IMR-90 (cell line): ENCODE data around the gene TRIM2. TPM values are rescaled to one million over a fixed set of nuclear protein-coding genes. Genes with fewer than 3 reads are reported as not detected.

Experiments used
- ATAC-seq: fragments of 200-7000 bp; cut with Tn5 transposase; 2 replicates; pipeline ENCODE4 v1.9.1; 2020; ENCODE audit warnings: low read depth, mild to moderate bottlenecking, moderate library complexity
- BruUV-seq: library from RNA; stranded (reverse); fragments of 400-500 nt; replicated peaks from 2 replicates; lab custom pipeline; 2021; lab: Mats Ljungman, UMichigan
- CTCF ChIA-PET: fragments of 300-600 bp; formaldehyde crosslinking; extraction: SDS; loops from one replicate; lab custom pipeline; 2021; ENCODE audit warnings: antibody characterized with exemption; lab: Yijun Ruan, JAX
- POLR2A ChIA-PET: fragments of 300-600 bp; sonication (Branson Sonifier 250); formaldehyde crosslinking; loops from one replicate; lab custom pipeline; 2022; ENCODE audit warnings: antibody characterized with exemption; ENCODE audit not compliant: unreplicated experiment; lab: Charles Lee
- DNase-seq: peaks from one replicate; pipeline ENCODE4 v3.0.0; 2013
- H2AFZ ChIP-seq: replicated peaks from 2 replicates; pipeline ENCODE3; 2013; ENCODE audit warnings: low read length, mild to moderate bottlenecking; ENCODE audit not compliant: poor library complexity
- H2AK5ac ChIP-seq: 2 replicates; pipeline ENCODE4 v1.6.1; 2013; ENCODE audit warnings: low read depth, low read length, inconsistent platforms
- H2AK9ac ChIP-seq: replicated peaks from 2 replicates; pipeline ENCODE3; 2013; ENCODE audit warnings: mild to moderate bottlenecking, low read depth, low read length, moderate library complexity; ENCODE audit not compliant: poor library complexity
- H2BK120ac ChIP-seq: 2 replicates; pipeline ENCODE4 v1.6.1; 2013; ENCODE audit warnings: low read depth, low read length, inconsistent platforms
- H2BK15ac ChIP-seq: 3 replicates; pipeline ENCODE4 v1.6.1; 2013; ENCODE audit warnings: low read depth, low read length, inconsistent platforms
- H2BK20ac ChIP-seq: 2 replicates; pipeline ENCODE4 v1.6.1; 2013; ENCODE audit warnings: low read depth, mild to moderate bottlenecking, inconsistent platforms, low read length, moderate library complexity
- H2BK5ac ChIP-seq: 2 replicates; pipeline ENCODE4 v1.6.1; 2013; ENCODE audit warnings: mild to moderate bottlenecking, low read depth, low read length, inconsistent platforms; ENCODE audit not compliant: poor library complexity, severe bottlenecking
- H3K14ac ChIP-seq: replicated peaks from 2 replicates; pipeline ENCODE4 v1.6.1; 2013; ENCODE audit warnings: low read depth, low read length, inconsistent platforms
- H3K18ac ChIP-seq: 2 replicates; pipeline ENCODE4 v1.6.1; 2013; ENCODE audit warnings: low read depth, low read length, control low read depth
- H3K23ac ChIP-seq: 2 replicates; pipeline ENCODE4 v1.6.1; 2013; ENCODE audit warnings: low read depth, low read length, inconsistent platforms
- H3K27ac ChIP-seq: 2 replicates; pipeline ENCODE4 v1.5.1; 2013; ENCODE audit warnings: mild to moderate bottlenecking, control low read depth, low read length; ENCODE audit not compliant: insufficient read depth
- H3K27me3 ChIP-seq: 2 replicates; pipeline ENCODE4 v1.6.1; 2013; ENCODE audit warnings: low read length; ENCODE audit not compliant: control insufficient read depth, insufficient read depth
- H3K36me3 ChIP-seq: 2 replicates; pipeline ENCODE4 v1.6.1; 2013; ENCODE audit warnings: low read length, mixed read lengths; ENCODE audit not compliant: control insufficient read depth, insufficient read depth
- H3K4ac ChIP-seq: 2 replicates; pipeline ENCODE4 v1.6.1; 2013; ENCODE audit warnings: low read depth, low read length, inconsistent platforms
- H3K4me1 ChIP-seq: 2 replicates; pipeline ENCODE4 v1.6.1; 2013; ENCODE audit warnings: low read length, mixed read lengths; ENCODE audit not compliant: control insufficient read depth, insufficient read depth
- H3K4me2 ChIP-seq: 2 replicates; pipeline ENCODE4 v1.6.1; 2013; ENCODE audit warnings: low read depth, mild to moderate bottlenecking, control low read depth, low read length, moderate library complexity
- H3K4me3 ChIP-seq: 2 replicates; pipeline ENCODE4 v1.5.1; 2013; ENCODE audit warnings: low read depth, mild to moderate bottlenecking, control low read depth, low read length, moderate library complexity; ENCODE audit not compliant: insufficient read depth
- H3K56ac ChIP-seq: 2 replicates; pipeline ENCODE4 v1.6.1; 2013; ENCODE audit warnings: low read length, inconsistent platforms; ENCODE audit not compliant: insufficient read depth; ENCODE audit errors: extremely low read depth
- H3K79me1 ChIP-seq, 2 experiments: 2 replicates each; pipeline ENCODE4 v1.6.1; 2013; ENCODE audit warnings: low read length in 2 of 2, inconsistent platforms in 1 of 2, low read depth in 1 of 2
- H3K9ac ChIP-seq: 2 replicates; pipeline ENCODE4 v1.6.1; 2013; ENCODE audit warnings: low read depth, low read length, control low read depth
- H3K9me1 ChIP-seq: 2 replicates; pipeline ENCODE4 v1.6.1; 2013; ENCODE audit warnings: low read length, inconsistent platforms; ENCODE audit not compliant: insufficient read depth
- H3K9me3 ChIP-seq: 2 replicates; pipeline ENCODE4 v1.6.1; 2013; ENCODE audit warnings: low read length; ENCODE audit not compliant: control insufficient read depth, insufficient read depth
- H4K20me1 ChIP-seq: 2 replicates; pipeline ENCODE4 v1.6.1; 2013; ENCODE audit warnings: low read length, inconsistent platforms; ENCODE audit not compliant: insufficient read depth
- H4K5ac ChIP-seq: 2 replicates; pipeline ENCODE4 v1.6.1; 2013; ENCODE audit warnings: mild to moderate bottlenecking, low read depth, low read length, control low read depth
- H4K8ac ChIP-seq, 2 experiments: 2 replicates each; pipeline ENCODE4 v1.6.1; 2013; ENCODE audit warnings: low read depth in 2 of 2, low read length in 2 of 2, control low read depth in 1 of 2, inconsistent platforms in 1 of 2
- H4K91ac ChIP-seq: 2 replicates; pipeline ENCODE4 v1.6.1; 2013; ENCODE audit warnings: low read depth, low read length, inconsistent platforms; ENCODE audit not compliant: insufficient read depth
- BHLHE40 ChIP-seq: fragments of 150-350 bp; IDR thresholded peaks from 2 replicates; pipeline ENCODE4 v1.6.1; 2016; ENCODE audit warnings: mild to moderate bottlenecking, low read depth, low read length
- CEBPB ChIP-seq: IDR thresholded peaks from 2 replicates; pipeline ENCODE4 v1.6.1; 2012; ENCODE audit warnings: low read depth, low read length, improper control_type of control experiment
- CHD1 ChIP-seq: IDR thresholded peaks from 2 replicates; pipeline ENCODE4 v1.6.1; 2012; ENCODE audit warnings: low read depth, low read length, improper control_type of control experiment
- FOS ChIP-seq: fragments of 150-350 bp; IDR thresholded peaks from 2 replicates; pipeline ENCODE4 v1.6.1; 2016; ENCODE audit warnings: low read depth, low read length
- MAFK ChIP-seq: IDR thresholded peaks from 2 replicates; pipeline ENCODE4 v1.6.1; 2012; ENCODE audit warnings: low read depth, low read length, improper control_type of control experiment
- MAZ ChIP-seq: IDR thresholded peaks from 2 replicates; pipeline ENCODE4 v1.6.1; 2012; ENCODE audit warnings: low read depth, mild to moderate bottlenecking, low read length, improper control_type of control experiment, moderate library complexity, borderline replicate concordance
- MXI1 ChIP-seq: IDR thresholded peaks from 2 replicates; pipeline ENCODE4 v1.6.1; 2012; ENCODE audit warnings: low read depth, mild to moderate bottlenecking, low read length, moderate library complexity, borderline replicate concordance
- NFE2L2 ChIP-seq: fragments of 150-350 bp; IDR thresholded peaks from 2 replicates; pipeline ENCODE4 v1.6.1; 2016; ENCODE audit warnings: low read depth, mild to moderate bottlenecking, low read length
- POLR2A ChIP-seq: IDR thresholded peaks from 2 replicates; pipeline ENCODE4 v1.6.1; 2012; ENCODE audit warnings: mild to moderate bottlenecking, low read depth, low read length
- RAD21 ChIP-seq: IDR thresholded peaks from 2 replicates; pipeline ENCODE4 v1.6.1; 2012; ENCODE audit warnings: low read length, improper control_type of control experiment
- RCOR1 ChIP-seq: IDR thresholded peaks from 2 replicates; pipeline ENCODE4 v1.6.1; 2012; ENCODE audit warnings: mild to moderate bottlenecking, low read length, improper control_type of control experiment; ENCODE audit not compliant: insufficient replicate concordance
- RFX5 ChIP-seq: IDR thresholded peaks from 2 replicates; pipeline ENCODE4 v1.8.0; 2012; ENCODE audit warnings: low read depth, mild to moderate bottlenecking, low read length, moderate library complexity
- SMC3 ChIP-seq: fragments of 150-350 bp; IDR thresholded peaks from 2 replicates; pipeline ENCODE4 v1.6.1; 2016; ENCODE audit warnings: low read depth, mild to moderate bottlenecking, antibody characterized with exemption, low read length, moderate library complexity
- WGBS, 2 experiments: methylation state at CpG; one replicate each; pipeline versions ENCODE4 v1.1.5 to v1.1.7; 2013; ENCODE audit warnings: missing lambda C conversion rate in 2 of 2; ENCODE audit not compliant: insufficient read length in 1 of 2; ENCODE audit errors: extremely low coverage in 2 of 2; 5-methylcytosine and 5-hydroxymethylcytosine counted together
- dilution Hi-C: fragments of 300-500 bp; cut with HindIII; formaldehyde crosslinking; loops from one replicate; pipeline ENCODE4 v1.14.3; 2018; ENCODE audit warnings: low sequenced_read_pairs; ENCODE audit not compliant: unreplicated experiment
- in situ Hi-C: fragments of 300-500 bp; cut with MboI; formaldehyde crosslinking; loops from 3 replicates; pipeline ENCODE4 v1.14.3; 2019; ENCODE audit warnings: low sequenced_read_pairs, inconsistent platforms, mixed read lengths
- intact Hi-C: fragments of 100-400 bp; cut with micrococcal nuclease; formaldehyde crosslinking; loops from 2 replicates; pipeline ENCODE4 v1.10.0; 2022
- polyA plus RNA-seq, 3 experiments: library from polyadenylated mRNA; depleted of rRNA; stranded (reverse); fragments of >200 nt; gene quantifications; 2 replicates each; pipeline ENCODE4 v1.2.3, GENCODE V29; 2012; ENCODE audit warnings: low replicate concordance in 1 of 3
- total RNA-seq: library from RNA; depleted of rRNA; stranded (reverse); fragments of >200 nt; gene quantifications from 2 replicates; pipeline ENCODE4 v1.2.3, GENCODE V29; 2012
- TF ChIP-seq, protein P1 (sequence below): conservative IDR thresholded peaks from 2 replicates; pipeline ENCODE4 v1.5.1; 2012; ENCODE audit warnings: mild to moderate bottlenecking, low read depth, low read length, improper control_type of control experiment
- TF ChIP-seq, protein P2 (sequence below): fragments of 150-350 bp; IDR thresholded peaks from 2 replicates; pipeline ENCODE4 v1.6.1; 2017; ENCODE audit warnings: mild to moderate bottlenecking, antibody characterized with exemption, low read length, low read depth
- TF ChIP-seq, protein P3 (sequence below): fragments of 150-350 bp; IDR thresholded peaks from 2 replicates; pipeline ENCODE4 v1.6.1; 2016; ENCODE audit warnings: low read depth, mild to moderate bottlenecking, low read length, moderate library complexity, borderline replicate concordance

TRIM2 gene
- total and polyA plus RNA-seq, 2 of the 4 experiments (the other 2 are of a cell fraction): 16.0 to 64.2 TPM

DNA sequence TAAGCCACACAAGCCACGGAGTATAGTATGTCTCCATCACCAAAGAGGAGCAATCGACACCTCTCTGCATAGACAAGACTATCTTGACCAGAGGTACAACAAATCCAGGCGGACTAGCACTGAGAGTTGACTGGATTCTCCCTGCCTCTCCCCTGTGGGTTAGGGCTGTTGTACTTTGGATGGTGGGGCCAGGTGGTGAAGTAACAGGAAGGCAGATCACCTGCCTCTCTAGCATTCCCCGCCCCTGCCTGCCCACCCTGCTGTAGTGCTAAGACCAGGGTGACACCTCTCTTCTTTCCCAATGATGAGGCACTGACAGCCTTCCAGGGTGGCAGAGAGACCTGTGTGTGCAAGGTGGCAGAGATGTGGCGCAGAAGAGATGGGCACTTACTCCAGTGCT lies 47.5 kb upstream of the TRIM2 start:
- Histone ChIP-seq H3K4me2 (no peak overlapping the region), H4K91ac (no peak overlapping the region), H4K5ac (no peak overlapping the region), H4K8ac (no peak overlapping the region), H2BK20ac (no peak overlapping the region), H4K20me1 (no peaks in the 10 kb centered on the region), H3K4me1 (peaks cover 7% of the 10 kb centered on the region), H3K27me3 (peaks cover 3% of the 10 kb centered on the region), H3K27ac (no peak overlapping the region), H2BK15ac (no peak overlapping the region), H3K9ac (no peak overlapping the region), H3K4me3 (no peak overlapping the region), H2BK120ac (no peak overlapping the region), H2AFZ (no peak overlapping the region), H3K9me1 (peaks cover 6% of the 10 kb centered on the region; the same call in 1 of the 2 replicates), H3K79me1 (no peaks in the 10 kb centered on the region), H3K14ac (no peak overlapping the region), H3K9me3 (no peaks in the 10 kb centered on the region), H3K56ac (no peak overlapping the region), H2AK9ac (no peak overlapping the region), H3K18ac (no peak overlapping the region), H3K4ac (no peak overlapping the region), H2BK5ac (no peak overlapping the region), H3K23ac (no peak overlapping the region; the same call in 1 of the 2 replicates), H2AK5ac (no peak overlapping the region), H3K36me3 (no peaks in the 10 kb centered on the region)
- TF ChIP-seq, protein P1, sequence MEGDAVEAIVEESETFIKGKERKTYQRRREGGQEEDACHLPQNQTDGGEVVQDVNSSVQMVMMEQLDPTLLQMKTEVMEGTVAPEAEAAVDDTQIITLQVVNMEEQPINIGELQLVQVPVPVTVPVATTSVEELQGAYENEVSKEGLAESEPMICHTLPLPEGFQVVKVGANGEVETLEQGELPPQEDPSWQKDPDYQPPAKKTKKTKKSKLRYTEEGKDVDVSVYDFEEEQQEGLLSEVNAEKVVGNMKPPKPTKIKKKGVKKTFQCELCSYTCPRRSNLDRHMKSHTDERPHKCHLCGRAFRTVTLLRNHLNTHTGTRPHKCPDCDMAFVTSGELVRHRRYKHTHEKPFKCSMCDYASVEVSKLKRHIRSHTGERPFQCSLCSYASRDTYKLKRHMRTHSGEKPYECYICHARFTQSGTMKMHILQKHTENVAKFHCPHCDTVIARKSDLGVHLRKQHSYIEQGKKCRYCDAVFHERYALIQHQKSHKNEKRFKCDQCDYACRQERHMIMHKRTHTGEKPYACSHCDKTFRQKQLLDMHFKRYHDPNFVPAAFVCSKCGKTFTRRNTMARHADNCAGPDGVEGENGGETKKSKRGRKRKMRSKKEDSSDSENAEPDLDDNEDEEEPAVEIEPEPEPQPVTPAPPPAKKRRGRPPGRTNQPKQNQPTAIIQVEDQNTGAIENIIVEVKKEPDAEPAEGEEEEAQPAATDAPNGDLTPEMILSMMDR: no peak
- TF ChIP-seq RCOR1: no peak
- TF ChIP-seq NFE2L2: no peak
- TF ChIP-seq RFX5: no peak
- no peak for TF ChIP-seq POLR2A
- TF ChIP-seq CEBPB: no peak
- TF ChIP-seq MXI1: no peak
- no peak for TF ChIP-seq BHLHE40
- TF ChIP-seq RAD21: no peak
- no peak for TF ChIP-seq MAFK
- TF ChIP-seq, protein P2, sequence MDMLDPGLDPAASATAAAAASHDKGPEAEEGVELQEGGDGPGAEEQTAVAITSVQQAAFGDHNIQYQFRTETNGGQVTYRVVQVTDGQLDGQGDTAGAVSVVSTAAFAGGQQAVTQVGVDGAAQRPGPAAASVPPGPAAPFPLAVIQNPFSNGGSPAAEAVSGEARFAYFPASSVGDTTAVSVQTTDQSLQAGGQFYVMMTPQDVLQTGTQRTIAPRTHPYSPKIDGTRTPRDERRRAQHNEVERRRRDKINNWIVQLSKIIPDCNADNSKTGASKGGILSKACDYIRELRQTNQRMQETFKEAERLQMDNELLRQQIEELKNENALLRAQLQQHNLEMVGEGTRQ: no peak
- no peak for TF ChIP-seq MAZ
- TF ChIP-seq FOS: no peak
- no peak for TF ChIP-seq SMC3
- TF ChIP-seq, protein P3, sequence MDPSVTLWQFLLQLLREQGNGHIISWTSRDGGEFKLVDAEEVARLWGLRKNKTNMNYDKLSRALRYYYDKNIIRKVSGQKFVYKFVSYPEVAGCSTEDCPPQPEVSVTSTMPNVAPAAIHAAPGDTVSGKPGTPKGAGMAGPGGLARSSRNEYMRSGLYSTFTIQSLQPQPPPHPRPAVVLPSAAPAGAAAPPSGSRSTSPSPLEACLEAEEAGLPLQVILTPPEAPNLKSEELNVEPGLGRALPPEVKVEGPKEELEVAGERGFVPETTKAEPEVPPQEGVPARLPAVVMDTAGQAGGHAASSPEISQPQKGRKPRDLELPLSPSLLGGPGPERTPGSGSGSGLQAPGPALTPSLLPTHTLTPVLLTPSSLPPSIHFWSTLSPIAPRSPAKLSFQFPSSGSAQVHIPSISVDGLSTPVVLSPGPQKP: no peak
- no peak for TF ChIP-seq CHD1
- in situ Hi-C loops: no loop called here
- DNase-seq (no peak), ATAC-seq (no peak)
- POLR2A ChIA-PET: no interaction called here
- no CpG with 5 or more reads among the region's 5 CpGs for WGBS, 2 experiments
- intact Hi-C loops: no loop called here
- dilution Hi-C loops: no loop called here
- BruUV-seq: no TSS peak
- CTCF ChIA-PET: interaction anchor here (1.2 kb wide), 1 partner anchor 14 kb away, joined by 3 read pairs; no protein-coding TSS in a partner anchor
